Measurements from ENCODE around the gene UIMC1.
"Not testable (repeated sequence)": the region's sequence is repeated elsewhere in the genome, so short reads cannot be mapped to it uniquely, and the experiment has no call there.

- TF ChIP-seq, protein P1, sequence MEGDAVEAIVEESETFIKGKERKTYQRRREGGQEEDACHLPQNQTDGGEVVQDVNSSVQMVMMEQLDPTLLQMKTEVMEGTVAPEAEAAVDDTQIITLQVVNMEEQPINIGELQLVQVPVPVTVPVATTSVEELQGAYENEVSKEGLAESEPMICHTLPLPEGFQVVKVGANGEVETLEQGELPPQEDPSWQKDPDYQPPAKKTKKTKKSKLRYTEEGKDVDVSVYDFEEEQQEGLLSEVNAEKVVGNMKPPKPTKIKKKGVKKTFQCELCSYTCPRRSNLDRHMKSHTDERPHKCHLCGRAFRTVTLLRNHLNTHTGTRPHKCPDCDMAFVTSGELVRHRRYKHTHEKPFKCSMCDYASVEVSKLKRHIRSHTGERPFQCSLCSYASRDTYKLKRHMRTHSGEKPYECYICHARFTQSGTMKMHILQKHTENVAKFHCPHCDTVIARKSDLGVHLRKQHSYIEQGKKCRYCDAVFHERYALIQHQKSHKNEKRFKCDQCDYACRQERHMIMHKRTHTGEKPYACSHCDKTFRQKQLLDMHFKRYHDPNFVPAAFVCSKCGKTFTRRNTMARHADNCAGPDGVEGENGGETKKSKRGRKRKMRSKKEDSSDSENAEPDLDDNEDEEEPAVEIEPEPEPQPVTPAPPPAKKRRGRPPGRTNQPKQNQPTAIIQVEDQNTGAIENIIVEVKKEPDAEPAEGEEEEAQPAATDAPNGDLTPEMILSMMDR (conservative IDR thresholded peaks at IDR 0.05 in 1 of 2, IDR thresholded peaks at IDR 0.05 in 1 of 2; ENCODE audit: extremely low read depth in 1 of 2, insufficient read depth in 1 of 2, low read depth in 1 of 2, low read length in 2 of 2): not testable (repeated sequence)
- TF ChIP-seq EZH2 (IDR thresholded peaks at IDR 0.05; ENCODE audit: borderline replicate concordance, low read length): not testable (repeated sequence)
These were observed 23.5 kb downstream of the UIMC1 start for GRCh38 chr5:176983112-176983511.
